ENCODE data around the gene TMEM201.
"Not testable (repeated sequence)": the region's sequence is repeated elsewhere in the genome, so short reads cannot be mapped to it uniquely, and the experiment has no call there.

Gene TMEM201, protein sequence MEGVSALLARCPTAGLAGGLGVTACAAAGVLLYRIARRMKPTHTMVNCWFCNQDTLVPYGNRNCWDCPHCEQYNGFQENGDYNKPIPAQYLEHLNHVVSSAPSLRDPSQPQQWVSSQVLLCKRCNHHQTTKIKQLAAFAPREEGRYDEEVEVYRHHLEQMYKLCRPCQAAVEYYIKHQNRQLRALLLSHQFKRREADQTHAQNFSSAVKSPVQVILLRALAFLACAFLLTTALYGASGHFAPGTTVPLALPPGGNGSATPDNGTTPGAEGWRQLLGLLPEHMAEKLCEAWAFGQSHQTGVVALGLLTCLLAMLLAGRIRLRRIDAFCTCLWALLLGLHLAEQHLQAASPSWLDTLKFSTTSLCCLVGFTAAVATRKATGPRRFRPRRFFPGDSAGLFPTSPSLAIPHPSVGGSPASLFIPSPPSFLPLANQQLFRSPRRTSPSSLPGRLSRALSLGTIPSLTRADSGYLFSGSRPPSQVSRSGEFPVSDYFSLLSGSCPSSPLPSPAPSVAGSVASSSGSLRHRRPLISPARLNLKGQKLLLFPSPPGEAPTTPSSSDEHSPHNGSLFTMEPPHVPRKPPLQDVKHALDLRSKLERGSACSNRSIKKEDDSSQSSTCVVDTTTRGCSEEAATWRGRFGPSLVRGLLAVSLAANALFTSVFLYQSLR

DNA sequence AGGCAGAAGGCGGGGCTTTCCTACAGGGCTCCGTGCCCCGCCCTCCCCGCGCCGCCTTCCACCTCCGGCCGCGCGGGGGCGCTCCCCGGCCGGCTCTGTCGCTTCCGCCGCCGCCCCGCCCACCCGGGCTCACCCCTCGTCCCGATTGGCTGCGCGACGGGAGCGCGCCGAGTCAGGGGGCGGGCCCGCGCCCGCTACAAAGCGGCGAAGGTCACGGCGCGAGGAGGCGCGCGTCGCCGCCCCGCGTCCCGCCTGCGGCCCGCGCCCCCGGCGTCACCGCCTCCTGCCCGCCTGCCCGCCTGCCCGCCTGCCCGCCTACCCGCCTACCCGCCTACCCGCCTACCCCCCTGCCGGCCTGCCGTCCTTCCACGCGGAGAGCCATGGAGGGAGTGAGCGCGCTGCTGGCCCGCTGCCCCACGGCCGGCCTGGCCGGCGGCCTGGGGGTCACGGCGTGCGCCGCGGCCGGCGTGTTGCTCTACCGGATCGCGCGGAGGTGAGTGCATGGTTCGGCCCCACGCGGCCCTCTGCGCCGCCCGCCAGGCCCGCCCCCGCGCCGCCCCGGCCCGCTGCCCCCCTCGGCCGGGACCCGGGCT lies at the start of gene TMEM201:
Gene TMEM201, plus strand, starts transcription at position 361 of the 593 bp plus-strand sequence. Its CDS starts 20 bp downstream, at position 381.
- peak; percentile 66 for DNase-seq

DNA sequence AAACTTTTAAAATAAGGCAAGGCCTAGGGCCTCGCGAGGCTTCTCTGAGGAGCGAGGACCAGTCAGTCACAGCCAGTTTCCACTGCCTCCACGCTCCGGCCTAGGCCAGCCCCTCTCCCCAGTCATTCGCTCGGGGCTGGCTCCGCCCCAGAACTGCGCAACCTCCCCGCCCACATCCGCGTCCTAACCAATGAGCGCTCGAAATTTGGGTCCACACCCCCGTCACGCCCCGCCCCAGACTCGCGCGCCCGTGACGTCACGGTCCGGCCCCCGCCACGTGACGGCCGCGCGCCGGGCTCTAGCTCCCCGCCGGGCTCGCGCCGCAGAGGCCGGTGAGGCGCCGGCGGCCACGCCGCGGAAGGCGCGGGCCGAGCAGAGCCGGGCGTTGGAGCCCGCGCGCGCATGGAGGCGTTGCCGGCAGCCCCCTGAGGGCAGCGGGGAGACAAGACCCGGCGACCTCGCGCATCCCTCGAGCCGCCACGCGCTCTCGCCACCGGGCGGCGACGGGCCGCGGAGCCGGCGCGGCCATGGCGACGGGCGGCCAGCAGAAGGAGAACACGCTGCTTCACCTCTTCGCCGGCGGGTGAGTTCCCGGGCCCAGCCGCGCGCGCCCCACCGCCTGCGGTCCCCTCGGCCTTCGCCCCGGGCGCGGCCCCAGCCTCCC lies 49.4 kb upstream of the TMEM201 start, which contains the start of gene SLC25A33:
Gene SLC25A33, plus strand, starts transcription at position 301 of the 664 bp plus-strand sequence. Its CDS starts 227 bp downstream, at position 528.
- DNase-seq, result peak; percentile 90

DNA sequence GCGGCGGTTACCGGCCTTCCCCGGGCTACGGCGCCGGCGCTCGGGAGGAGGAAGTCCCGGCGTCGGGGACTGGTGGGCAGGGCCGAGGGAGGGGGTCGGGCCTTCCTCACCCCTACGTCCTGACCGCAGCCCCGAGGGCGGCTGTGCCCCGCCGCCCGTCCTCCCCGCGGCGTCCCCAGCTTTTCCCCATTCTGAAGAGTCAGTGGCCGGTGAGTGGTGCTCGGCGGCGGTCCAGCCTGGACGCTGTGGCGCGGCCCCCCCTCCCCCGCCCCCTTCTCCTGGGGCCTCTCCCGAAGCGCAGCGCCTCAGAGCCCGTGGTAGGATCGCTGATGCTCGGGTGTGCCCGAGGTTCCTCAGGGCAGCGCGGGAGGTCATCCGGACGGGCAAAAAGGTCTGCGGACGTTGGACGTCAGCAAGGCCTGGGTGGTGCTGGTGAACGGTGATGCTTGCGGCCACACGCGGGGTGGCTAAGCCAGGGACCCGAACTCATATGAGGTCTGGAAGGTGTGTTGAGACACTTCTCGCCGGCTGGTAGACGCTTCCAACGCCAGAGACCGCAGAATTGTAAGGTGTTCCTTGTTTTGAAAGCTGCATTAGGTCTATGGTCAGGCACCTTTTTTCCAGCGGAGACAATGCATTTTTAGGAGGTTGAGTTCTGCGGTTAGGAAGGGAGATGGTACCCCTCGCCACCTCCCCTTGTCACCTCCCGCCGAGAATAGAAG lies 48.7 kb upstream of the TMEM201 start:
- DNase-seq, result no peak

DNA sequence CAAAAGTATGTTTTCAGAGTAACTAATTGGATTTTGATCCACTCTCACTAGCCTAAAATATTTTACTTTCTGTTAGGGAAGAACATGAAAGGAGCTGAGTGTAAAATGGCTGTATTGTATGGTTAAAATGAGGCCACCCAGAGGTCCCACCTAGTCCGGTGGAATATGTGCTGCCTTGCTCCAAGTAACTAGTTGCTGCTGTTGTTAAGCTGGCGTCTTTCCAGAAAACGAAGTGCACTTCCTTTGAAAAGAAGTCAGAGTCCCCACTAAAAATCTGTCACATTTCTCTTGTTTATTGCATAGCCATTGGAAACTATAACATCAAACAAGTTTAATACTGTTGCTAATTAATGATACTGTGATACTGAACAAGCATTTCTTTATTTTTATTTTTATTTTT lies 46.3 kb upstream of the TMEM201 start:
- DNase-seq, result peak; percentile 31

DNA sequence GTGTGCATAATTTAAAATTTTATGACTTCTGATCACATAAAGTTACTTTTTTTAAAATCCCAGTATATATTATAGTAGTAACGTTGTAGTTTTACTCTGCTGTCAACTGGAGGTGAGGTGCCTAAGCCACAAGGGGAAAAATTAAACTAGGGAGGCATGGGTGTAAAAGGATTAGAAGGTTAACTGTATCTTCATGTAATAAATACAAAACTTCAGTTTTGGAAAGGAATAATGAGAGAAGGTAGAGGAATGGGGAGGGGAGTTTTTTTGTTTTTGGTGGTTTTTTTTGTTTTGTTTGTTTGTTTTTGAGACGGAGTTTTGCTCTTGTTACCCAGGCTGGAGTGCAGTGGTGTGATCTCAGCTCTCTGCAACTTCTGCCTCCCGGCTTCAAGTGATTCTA lies 43.8 kb upstream of the TMEM201 start:
- DNase-seq, result no peak

DNA sequence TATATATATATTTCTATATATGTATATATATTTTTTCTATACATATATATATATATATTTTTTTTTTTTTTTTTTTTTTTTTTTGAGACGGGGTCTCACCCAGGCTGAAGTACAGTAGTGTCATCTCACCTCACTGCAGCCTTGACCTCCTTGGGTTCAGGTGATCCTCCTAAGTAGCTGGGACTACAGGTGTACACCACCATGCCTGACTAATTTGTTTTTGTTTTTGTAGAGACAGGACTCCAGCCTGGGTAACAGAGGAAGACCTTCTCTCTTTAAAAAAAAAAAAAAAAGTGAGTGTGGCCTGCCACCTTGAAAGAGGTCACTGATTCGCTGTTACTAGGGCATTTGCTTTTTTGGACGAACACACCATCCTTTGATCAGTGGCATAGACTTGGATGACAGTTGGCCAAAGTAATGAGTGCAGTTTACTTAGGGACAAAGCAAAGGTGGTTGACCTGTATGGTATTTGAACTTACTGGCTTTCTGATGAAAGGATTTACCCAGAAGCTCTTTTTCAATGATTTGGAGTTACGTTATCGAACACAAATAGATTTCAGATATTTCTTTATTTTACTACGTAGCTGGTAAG lies 38.7 kb upstream of the TMEM201 start:
- DNase-seq, result no peak

DNA sequence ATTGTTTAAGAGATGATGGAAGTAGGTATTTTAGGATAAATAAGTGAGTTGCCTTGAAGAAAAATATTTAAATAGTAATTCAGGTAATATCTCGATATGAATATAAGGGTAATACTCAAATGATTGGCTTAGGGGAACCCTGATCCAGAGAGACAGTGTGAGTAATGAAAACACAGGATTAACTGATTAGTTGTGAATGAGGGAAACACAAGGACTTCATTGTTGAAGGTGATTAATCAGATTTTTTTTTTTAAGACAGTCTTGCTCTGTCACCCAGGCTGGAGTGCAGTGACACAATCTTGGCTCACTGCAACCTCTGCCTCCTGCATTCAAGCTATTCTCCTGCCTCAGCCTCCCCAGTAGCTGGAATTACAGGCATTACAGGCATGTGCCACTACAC lies 36.7 kb upstream of the TMEM201 start:
- no peak for DNase-seq

DNA sequence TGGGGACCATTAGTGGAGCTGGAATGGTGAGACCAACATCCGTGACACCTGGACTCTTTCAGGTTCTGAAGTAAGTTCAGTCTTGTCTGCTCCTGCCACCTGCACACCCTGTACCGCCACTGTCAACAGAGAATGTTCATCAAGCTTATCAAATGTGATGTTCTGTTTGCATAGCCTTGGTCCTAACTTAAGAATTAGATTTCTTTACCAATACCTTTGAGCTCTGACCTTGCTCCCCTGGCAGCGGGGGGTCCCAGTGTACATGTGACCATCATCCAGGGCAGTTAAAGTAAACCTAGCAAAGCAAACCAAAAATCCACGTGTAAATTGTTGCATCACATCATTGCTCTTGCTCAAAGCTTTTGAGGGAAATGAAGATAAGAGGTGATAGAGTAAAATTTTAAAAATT lies 35.0 kb upstream of the TMEM201 start:
- DNase-seq, result no peak

DNA sequence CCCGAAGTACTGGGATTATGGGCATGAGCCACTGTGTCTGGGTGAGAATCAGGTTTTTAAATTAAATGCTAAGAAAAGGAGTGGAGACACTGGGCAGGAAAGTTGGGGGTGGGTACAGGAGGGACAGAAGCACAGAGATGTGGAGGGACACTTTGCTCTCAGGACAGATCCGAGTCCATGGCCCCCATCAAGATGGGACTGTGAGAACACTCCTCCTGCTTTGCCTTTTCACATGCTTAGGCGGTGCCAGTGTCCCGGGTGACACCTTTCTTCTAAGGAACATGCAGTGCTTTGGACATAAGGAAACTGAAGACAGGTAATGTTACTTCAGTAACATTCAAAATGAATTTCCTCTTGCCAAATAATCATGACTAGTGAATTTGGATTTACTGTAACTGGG lies 32.8 kb upstream of the TMEM201 start:
- DNase-seq, result no peak

DNA sequence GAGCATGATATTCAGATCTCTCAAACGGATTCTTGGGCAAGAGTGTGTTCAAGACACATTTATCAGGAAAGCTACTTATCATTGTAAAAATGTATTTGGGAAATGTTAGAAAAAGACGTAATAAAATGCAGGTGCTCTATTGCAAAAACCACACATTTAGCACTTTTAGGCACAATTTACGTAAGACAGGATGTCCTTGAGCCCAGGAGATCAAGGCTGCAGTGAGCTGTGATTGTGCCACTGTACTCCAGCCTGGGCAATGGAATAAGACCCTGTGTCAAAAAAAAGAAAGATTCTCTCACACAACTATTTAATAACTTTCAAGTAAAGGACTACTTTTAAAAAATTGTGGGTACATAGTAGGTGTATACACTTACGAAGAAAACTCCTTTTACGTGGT lies 31.1 kb upstream of the TMEM201 start:
- no peak for DNase-seq

DNA sequence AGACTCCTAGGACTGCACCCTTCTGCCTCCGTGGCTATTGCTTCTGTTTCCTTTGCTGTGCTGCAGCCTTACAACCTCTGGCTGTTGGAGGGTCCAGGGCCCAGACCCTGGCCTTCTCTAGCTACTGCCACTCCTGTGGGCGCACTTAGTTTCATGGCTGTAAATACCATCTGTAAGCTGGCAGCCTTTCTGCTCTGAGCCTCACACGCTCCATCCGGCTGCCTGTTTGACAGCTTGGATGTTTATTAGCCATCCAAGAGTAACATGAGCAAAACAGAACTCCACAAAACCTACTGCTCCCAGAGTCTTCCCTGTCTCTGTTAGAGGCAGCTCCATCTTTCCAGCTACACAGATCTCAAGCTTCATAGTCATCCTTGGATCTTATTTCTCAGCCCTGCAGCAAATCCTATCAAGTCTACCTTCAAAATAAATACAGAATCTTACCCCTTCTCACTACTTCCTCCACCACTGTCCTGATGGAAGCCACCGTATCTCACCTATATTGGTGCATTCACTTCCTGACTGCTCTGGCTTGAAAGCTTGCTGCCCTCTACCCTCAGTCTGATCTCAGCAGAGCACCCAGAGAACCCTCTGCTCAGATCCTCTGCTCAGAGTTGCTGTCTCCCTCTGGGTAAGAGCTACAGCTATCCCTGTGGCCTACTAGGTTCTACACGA lies 30.3 kb upstream of the TMEM201 start:
- DNase-seq, result no peak

DNA sequence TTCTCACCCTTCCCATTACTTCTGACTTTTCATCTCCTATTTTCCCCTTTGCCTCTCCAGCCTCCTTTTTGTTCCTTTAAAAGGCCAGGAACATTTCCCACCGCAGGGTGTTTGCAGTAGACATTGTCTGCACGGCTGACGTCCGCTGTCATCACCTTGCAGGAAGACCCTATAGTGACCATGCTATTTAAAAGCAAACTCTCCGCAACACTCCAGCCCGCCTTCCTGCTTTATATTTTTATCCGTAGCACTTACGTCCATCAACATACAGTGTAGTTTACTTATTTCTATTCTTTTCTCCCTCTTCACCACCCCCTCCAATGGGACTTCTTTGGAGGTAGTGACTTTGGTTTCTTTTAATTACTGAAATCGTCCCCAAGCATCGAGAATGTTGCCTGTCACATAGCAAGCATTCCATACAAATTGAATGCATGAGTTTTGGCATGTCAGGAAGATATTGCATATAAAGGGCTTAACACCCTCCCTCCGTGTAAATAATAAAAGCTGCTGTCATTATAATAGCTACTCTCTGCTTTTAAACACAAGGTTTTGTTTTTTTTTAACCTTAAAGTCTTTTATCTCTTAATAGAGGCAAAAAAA lies 29.7 kb upstream of the TMEM201 start:
- DNase-seq, result no peak

DNA sequence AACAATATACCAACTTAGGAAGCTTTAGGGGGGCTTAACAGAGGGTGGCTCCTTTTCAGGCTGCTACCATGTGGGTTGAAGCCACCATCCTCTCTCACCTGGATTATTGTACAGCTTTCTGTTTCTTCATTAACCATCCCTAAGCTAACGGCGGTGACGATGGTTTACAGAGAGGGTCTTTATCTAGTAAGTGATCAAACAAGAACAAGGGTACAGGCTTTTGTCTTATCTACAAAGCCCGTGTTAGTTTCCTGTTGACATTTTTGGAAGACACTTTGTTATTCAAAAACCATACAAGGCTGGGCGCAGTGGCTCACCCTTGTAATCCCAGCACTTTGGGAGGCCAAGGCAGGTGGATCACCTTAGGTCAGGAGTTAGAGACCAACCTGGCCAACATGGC lies 29.0 kb upstream of the TMEM201 start:
- DNase-seq, result no peak

DNA sequence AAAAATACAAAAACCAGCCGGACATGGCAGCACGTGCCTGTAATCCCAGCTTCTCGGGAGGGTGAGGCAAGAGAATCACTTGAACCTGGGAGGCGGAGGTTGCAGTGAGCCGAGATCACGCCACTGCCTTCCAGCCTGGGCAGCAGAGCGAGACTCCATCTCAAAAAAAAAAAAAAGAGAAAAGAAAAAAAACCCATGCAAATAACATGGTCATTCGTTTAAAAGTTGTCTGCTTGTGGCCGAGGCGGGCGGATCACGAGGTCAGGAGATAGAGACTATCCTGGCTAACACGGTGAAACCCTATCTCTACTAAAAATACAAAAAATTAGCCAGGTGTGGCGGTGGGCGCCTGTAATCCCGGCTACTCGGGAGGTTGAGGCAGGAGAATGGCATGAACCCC lies 28.6 kb upstream of the TMEM201 start:
- not testable (repeated sequence) for DNase-seq

DNA sequence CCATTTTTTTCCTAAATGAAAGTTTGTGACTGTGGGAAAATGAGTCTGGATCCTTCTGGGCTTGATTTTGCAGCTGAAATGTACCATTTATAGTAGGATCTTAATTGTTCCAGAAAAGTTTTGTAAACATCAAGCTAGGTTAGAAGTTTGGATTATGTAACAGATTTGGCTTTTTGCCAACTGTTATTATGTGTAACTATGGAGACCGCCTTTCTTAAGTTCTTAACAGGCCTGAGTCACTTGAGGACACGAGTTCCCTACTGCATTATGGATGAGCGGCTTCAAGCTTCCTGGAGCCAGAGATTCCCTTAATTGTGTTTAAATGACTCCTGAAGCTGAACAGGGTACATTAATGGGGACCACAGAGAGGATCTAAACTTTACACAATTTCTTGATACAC lies 27.3 kb upstream of the TMEM201 start:
- DNase-seq, result peak; percentile 99

DNA sequence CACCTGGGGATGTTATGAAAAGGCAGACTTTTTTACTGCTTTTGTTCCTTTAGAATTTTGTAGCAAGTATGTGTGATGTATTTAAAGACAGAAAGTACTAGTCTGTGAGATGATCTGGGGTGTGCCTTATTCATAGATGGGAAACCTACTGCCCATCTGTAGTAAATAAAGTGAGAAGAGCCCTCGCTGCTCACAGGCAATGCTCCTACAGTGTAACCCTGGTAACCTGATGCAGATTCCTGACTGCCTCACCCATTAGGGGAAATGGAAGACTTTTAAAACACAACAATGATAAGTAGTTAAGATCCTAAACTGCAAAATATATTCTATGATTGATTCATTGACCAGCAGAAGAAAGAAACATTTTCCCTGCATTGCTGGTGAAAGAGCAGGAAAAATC lies 19.4 kb upstream of the TMEM201 start:
- no peak for DNase-seq

DNA sequence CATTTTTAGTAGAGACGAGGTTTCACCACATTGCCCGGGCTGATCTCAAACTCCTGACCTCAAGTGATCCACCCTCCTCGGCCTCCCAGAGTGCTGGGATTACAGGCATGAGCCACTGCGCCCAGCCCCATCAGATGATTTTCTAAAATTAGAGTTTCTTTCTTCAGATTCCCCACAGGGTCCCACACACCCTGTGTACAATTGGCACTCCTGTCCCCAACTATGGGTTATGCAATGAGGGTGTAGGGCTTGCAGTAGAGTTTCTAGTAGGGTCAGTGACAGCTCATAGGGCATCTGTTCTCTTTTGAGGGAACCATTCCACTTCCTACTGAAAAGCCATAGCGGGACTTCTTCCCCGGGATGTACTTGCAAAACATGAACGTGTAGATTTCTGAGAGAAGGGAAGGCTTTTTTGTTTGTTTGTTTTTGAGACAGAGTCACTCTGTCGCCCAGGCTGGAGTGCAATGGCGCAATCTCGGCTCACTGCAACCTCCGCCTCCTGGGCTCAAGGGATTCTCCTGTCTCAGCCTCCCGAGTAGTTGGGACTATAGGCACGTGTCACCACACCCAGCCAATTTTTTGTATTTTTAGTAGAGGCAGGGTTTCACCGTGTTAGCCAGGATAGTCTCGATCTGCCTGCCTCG lies 17.7 kb upstream of the TMEM201 start:
- DNase-seq, result not testable (repeated sequence)

DNA sequence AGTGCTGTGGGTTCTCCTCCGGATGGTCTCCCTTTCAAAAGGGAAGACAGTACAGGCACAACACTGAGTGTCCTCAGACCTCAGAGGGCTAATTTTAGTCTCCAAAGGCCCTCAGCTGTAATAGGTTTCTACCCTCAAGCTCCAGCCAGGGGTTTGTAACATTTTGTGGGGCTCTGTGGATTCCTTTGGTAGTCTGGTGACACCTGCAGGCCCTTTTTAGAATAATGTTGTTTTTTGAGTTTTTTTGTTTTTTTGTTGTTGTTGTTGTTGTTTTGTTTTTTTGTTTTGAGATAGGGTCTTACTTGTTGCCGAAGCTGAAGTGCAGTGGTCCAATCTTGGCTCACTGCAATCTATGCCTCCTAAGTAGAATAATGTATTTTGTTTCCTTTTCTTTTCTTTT lies 15.0 kb upstream of the TMEM201 start:
- peak; percentile 19 for DNase-seq

DNA sequence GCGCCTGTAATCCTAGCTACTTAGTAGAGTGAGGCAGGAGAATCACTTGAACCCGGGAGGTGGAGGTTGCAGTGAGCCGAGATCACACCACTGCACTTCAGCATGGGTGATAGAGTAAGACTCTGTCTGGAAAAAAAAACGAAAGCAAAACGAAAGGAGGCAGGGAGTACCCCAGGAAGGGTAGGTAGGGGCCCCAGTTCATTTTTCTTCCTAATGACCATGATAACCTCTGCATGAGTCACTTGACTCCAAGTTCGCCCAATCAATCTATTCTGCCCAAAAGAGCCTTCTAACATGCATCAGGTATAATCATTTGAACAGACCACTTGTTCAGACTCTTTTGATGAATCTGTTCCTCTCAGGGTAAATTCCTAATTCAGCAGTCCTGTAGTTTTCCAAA lies 13.2 kb upstream of the TMEM201 start:
- DNase-seq, result no peak

DNA sequence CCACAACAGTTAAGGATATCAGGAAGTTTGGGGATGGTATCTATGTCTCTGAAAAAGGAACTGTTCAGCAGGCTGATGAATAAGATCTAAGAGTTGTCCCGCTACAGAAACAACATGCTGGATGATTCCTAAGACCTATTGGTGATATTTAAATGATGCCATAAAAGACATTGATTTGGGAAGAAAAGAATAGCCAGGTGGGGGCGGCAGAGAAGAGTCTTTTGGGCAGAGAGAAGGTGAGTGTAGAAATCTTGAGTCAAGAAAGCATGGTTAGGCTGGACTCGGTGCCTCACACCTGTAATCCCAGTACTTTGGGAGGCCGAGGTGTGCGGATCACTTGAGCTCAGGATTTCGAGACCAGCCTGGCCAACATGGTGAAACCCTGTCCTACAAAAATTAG lies 11.8 kb upstream of the TMEM201 start:
- DNase-seq, result no peak

DNA sequence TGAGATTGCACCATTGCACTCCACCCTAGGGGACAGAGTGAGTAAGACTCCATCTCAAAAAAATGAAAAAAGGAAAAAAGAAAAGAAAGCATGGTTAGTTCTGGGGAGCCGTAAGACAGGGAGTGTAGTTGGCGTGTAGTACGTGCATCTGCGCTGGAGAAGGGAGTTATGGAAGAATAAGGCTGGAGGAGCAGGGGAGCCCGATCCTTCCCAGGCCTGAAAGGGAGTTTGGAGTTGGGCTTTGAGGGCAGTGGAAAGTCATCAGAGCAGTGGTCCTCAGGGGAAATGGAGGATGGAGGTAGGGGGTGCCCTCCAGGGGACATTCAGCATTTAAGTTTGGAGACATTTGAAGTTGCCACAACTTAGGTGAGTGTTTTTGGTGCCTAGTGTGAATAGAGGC lies 11.3 kb upstream of the TMEM201 start:
- no peak for DNase-seq

Data from DMS79 (cell line).